Pancreas (tissue), 10 donors: Measurements from ENCODE around the gene CSF3R. TPM values are rescaled to one million over a fixed set of nuclear protein-coding genes. Genes with fewer than 3 reads are reported as not detected.

Experiments used
- ATAC-seq, 4 donors: fragments of 200-7000 bp; cut with Tn5 transposase; one replicate each; pipeline versions ENCODE4 v1.8.0 to v1.9.1; 2020; ENCODE audit warnings: mild to moderate bottlenecking in 4 of 4, moderate library complexity in 4 of 4
- DNase-seq, 6 donors: peaks; one replicate each; pipeline ENCODE4 v3.0.0-alpha.2; 2020
- FAIRE-seq: peaks from 2 replicates; lab custom pipeline; 2012; peaks lifted over from hg19 to GRCh38; lab: Jason Lieb, UNC
- H3K27ac ChIP-seq, 4 donors: fragments of 200-600 bp; sonication (generic); 1 replicate in 3 of 4; 2 replicates in 1 of 4; pipeline versions ENCODE4 v1.5.0 to v1.8.0; 2020
- H3K27me3 ChIP-seq, 4 donors: fragments of 200-600 bp; one replicate each; pipeline ENCODE4 v1.8.0; 2021
- H3K36me3 ChIP-seq, 3 donors: fragments of 200-600 bp; sonication (generic) in 1 of 3; one replicate each; pipeline versions ENCODE4 v1.5.0 to v1.8.0; 2020 to 2021
- H3K4me1 ChIP-seq, 3 donors: fragments of 200-600 bp; one replicate each; pipeline ENCODE4 v1.8.0; 2021
- H3K4me3 ChIP-seq, 4 donors: fragments of 200-600 bp; sonication (generic) in 2 of 4; one replicate each; pipeline versions ENCODE4 v1.5.0 to v1.8.0; 2020 to 2021
- H3K9me3 ChIP-seq, 4 donors: fragments of 200-600 bp; one replicate each; pipeline ENCODE4 v1.8.0; 2021
- CTCF ChIP-seq, 4 donors: fragments of 200-600 bp; sonication (generic) in 3 of 4; IDR thresholded peaks; one replicate each; pipeline versions ENCODE4 v1.5.0 to v1.8.0; 2021; ENCODE audit warnings: antibody characterized with exemption in 4 of 4
- WGBS, 2 donors: extraction: QIAGEN DNeasy Blood & Tissue Kit; methylation state at CpG; one replicate each; pipeline ENCODE4 v1.1.7; 2013; 5-methylcytosine and 5-hydroxymethylcytosine counted together
- intact Hi-C, 3 donors: fragments of 100-400 bp; cut with DNase I; formaldehyde crosslinking; loops; one replicate each; pipeline versions ENCODE4 v1.11.1 to v1.14.2; 2022
- polyA plus RNA-seq, 2 donors: library from polyadenylated mRNA; stranded (reverse); fragments of 200-250 nt; gene quantifications; one replicate each; pipeline ENCODE4 v1.2.3, GENCODE V29; 2013
- total RNA-seq, 6 donors: library from RNA; stranded (reverse); fragmentation: NEBNext Ultra II Directional in 4 of 6; extraction: Animal tissue kit (Norgen Biotek cat#: 25700) in 4 of 6; gene quantifications; one replicate each; pipeline versions ENCODE4 v1.2.1 to v1.2.4, GENCODE V29; 2021 to 2023
- donor health status: healthy with polysubstance abuse.
- donor health status: DM: no; HTN: no; CAD: no; lungs with moderate emphysema.
- donor health status: DM: no; HTN: no; CAD: no.
- donor health status: control.
- donor health status: control.
- donor health status: Bipolar disorder and iron deficiency.
- donor health status: DM: yes; HTN: yes; CAD: no.
- donor health status: DM: no; HTN: no; CAD: no.
- donor health status: DM: no; HTN: no; CAD: no.
- donor health status: DM: yes; HTN: yes; CAD: no.

CSF3R gene
- total and polyA plus RNA-seq, 8 donors = 0.47 to 13.4 (median 2.7) TPM

GRCh38 chr1:36440044-36440443 is 42.7 kb downstream of the CSF3R start:
- DNase-seq (no peak), ATAC-seq (no peak), FAIRE-seq (no peak)
- intact Hi-C loops = no loop called here
- H3K9me3 ChIP-seq = no peaks in the 10 kb centered on the region
- no peak for TF ChIP-seq CTCF (IDR thresholded peaks at IDR 0.05)
- WGBS, 2 donors = 69 to 80% methylated on average over 3 of the region's 3 CpGs
- H3K36me3 ChIP-seq = no peaks in the 10 kb centered on the region
- no peaks in the 10 kb centered on the region for H3K4me1 ChIP-seq
- no peaks in the 10 kb centered on the region for H3K27me3 ChIP-seq
- no peak overlapping the region for H3K4me3 ChIP-seq
- no peak overlapping the region for H3K27ac ChIP-seq

GRCh38 chr1:36438715-36439114 is 44.0 kb downstream of the CSF3R start:
- no peak overlapping the region for H3K4me3 ChIP-seq
- ATAC-seq (no peak), DNase-seq (no peak), FAIRE-seq (no peak)
- 86 to 93% methylated on average over 4 of the region's 4 CpGs for WGBS, 2 donors
- no peaks in the 10 kb centered on the region for H3K27me3 ChIP-seq
- H3K9me3 ChIP-seq = no peaks in the 10 kb centered on the region
- no peaks in the 10 kb centered on the region for H3K4me1 ChIP-seq
- intact Hi-C loops = no loop called here
- no peaks in the 10 kb centered on the region for H3K36me3 ChIP-seq
- H3K27ac ChIP-seq = no peak overlapping the region
- TF ChIP-seq CTCF (IDR thresholded peaks at IDR 0.05) = no peak

- FAIRE-seq (no peak), ATAC-seq (no peak), DNase-seq (no peak)
- Histone ChIP-seq H3K27ac (no peak overlapping the region), H3K4me3 (no peak overlapping the region), H3K36me3 (no peaks in the 10 kb centered on the region), H3K4me1 (peaks cover 7 to 11% (median 8%) of the 10 kb centered on the region in 3 donors), H3K9me3 (no peaks in the 10 kb centered on the region), H3K27me3 (no peaks in the 10 kb centered on the region)
- WGBS, 2 donors = 60 to 69% methylated on average over 1 of the region's 1 CpG
- TF ChIP-seq CTCF (IDR thresholded peaks at IDR 0.05) = no peak
- intact Hi-C loops = no loop called here
These were observed 45.9 kb downstream of the CSF3R start for GRCh38 chr1:36436821-36437220.

- FAIRE-seq (no peak), ATAC-seq (peak in 3 of 4 donors; percentile 10 to 27 (median 21)), DNase-seq (no peak)
- peaks cover 7 to 11% (median 8%) of the 10 kb centered on the region in 3 donors for H3K4me1 ChIP-seq
- intact Hi-C loops = no loop called here
- peak overlapping the region in 1 of 4 donors; percentile 57 for H3K27ac ChIP-seq
- no peak for TF ChIP-seq CTCF (IDR thresholded peaks at IDR 0.05)
- no peaks in the 10 kb centered on the region for H3K9me3 ChIP-seq
- no peaks in the 10 kb centered on the region for H3K36me3 ChIP-seq
- H3K4me3 ChIP-seq = no peak overlapping the region
- 29 to 38% methylated on average over 1 of the region's 1 CpG for WGBS, 2 donors
- no peaks in the 10 kb centered on the region for H3K27me3 ChIP-seq
These were observed 49.6 kb downstream of the CSF3R start for GRCh38 chr1:36433102-36433501.

- Histone ChIP-seq H3K36me3 (no peaks in the 10 kb centered on the region), H3K4me1 (peaks cover 7 to 11% (median 8%) of the 10 kb centered on the region in 3 donors), H3K4me3 (no peak overlapping the region), H3K27me3 (no peaks in the 10 kb centered on the region), H3K9me3 (no peaks in the 10 kb centered on the region), H3K27ac (peak overlapping the region in 1 of 4 donors; percentile 57)
- DNase-seq = peak in 3 of 6 donors; percentile 6 to 49 (median 27)
- no peak for FAIRE-seq
- TF ChIP-seq CTCF (IDR thresholded peaks at IDR 0.05) = no peak
- peak; percentile 81 to 93 (median 86) for ATAC-seq
- intact Hi-C loops = no loop called here
- 9 to 13% methylated on average over 4 of the region's 4 CpGs for WGBS, 2 donors
These were observed 50.1 kb downstream of the CSF3R start for GRCh38 chr1:36432616-36433015.
